HEK293T (cell line): ENCODE measurements around the gene UBL7.

ENCODE experiments used
- CTCF ChIA-PET: fragments of 350-600 bp; formaldehyde crosslinking; extraction: SDS; loops from one replicate; lab custom pipeline; 2021; ENCODE audit warnings: antibody characterized with exemption, inconsistent platforms; lab: Yijun Ruan, JAX
- POLR2A ChIA-PET: fragments of 350-600 bp; formaldehyde crosslinking; extraction: SDS; loops from one replicate; lab custom pipeline; 2020; ENCODE audit warnings: antibody characterized with exemption, inconsistent platforms; lab: Yijun Ruan, JAX
- DNase-seq: peaks from one replicate; pipeline ENCODE4 v3.0.0; 2012; ENCODE audit warnings: mixed read lengths; ENCODE audit errors: extremely low spot score
- ARNT ChIP-seq: fragments of 450-650 bp; IDR thresholded peaks from 2 replicates; pipeline ENCODE4 v1.6.1; 2017; ENCODE audit warnings: mild to moderate bottlenecking
- BHLHE40 ChIP-seq: fragments of 450-650 bp; IDR thresholded peaks from 2 replicates; pipeline ENCODE4 v1.6.1; 2016; ENCODE audit warnings: mild to moderate bottlenecking, moderate library complexity, borderline replicate concordance
- CTBP1 ChIP-seq: fragments of 450-650 bp; IDR thresholded peaks from 2 replicates; pipeline ENCODE4 v1.6.1; 2016; ENCODE audit warnings: borderline replicate concordance
- ELF4 ChIP-seq: fragments of 450-650 bp; IDR thresholded peaks from 2 replicates; pipeline ENCODE4 v1.6.1; 2017; ENCODE audit warnings: antibody characterized with exemption
- FOXA1 ChIP-seq: fragments of 450-650 bp; IDR thresholded peaks from 2 replicates; pipeline ENCODE4 v1.6.1; 2016; ENCODE audit warnings: mild to moderate bottlenecking
- FOXK2 ChIP-seq: fragments of 450-650 bp; IDR thresholded peaks from 2 replicates; pipeline ENCODE4 v1.6.1; 2016; ENCODE audit warnings: mild to moderate bottlenecking
- FOXM1 ChIP-seq: fragments of 450-650 bp; IDR thresholded peaks from 2 replicates; pipeline ENCODE4 v1.6.1; 2017; ENCODE audit warnings: mild to moderate bottlenecking, borderline replicate concordance
- HDGF ChIP-seq: fragments of 450-650 bp; IDR thresholded peaks from 2 replicates; pipeline ENCODE4 v1.6.1; 2017; ENCODE audit warnings: antibody characterized with exemption, borderline replicate concordance
- L3MBTL2 ChIP-seq: fragments of 450-650 bp; conservative IDR thresholded peaks from 2 replicates; pipeline ENCODE4 v1.6.1; 2016; ENCODE audit warnings: mild to moderate bottlenecking
- LEF1 ChIP-seq: fragments of 450-650 bp; IDR thresholded peaks from 2 replicates; pipeline ENCODE4 v1.6.1; 2017; ENCODE audit warnings: mild to moderate bottlenecking, borderline replicate concordance
- NFRKB ChIP-seq: fragments of 450-650 bp; IDR thresholded peaks from 2 replicates; pipeline ENCODE4 v1.6.1; 2016; ENCODE audit warnings: mild to moderate bottlenecking, moderate library complexity
- PKNOX1 ChIP-seq: fragments of 450-650 bp; IDR thresholded peaks from 2 replicates; pipeline ENCODE4 v1.6.1; 2016
- SP1 ChIP-seq: fragments of 450-650 bp; IDR thresholded peaks from 2 replicates; pipeline ENCODE4 v1.6.1; 2017
- SUZ12 ChIP-seq: fragments of 450-650 bp; IDR thresholded peaks from 2 replicates; pipeline ENCODE4 v1.6.1; 2016; ENCODE audit warnings: mild to moderate bottlenecking
- TARDBP ChIP-seq: fragments of 450-650 bp; IDR thresholded peaks from 2 replicates; pipeline ENCODE4 v1.6.1; 2016
- ZNF384 ChIP-seq: fragments of 450-650 bp; IDR thresholded peaks from 2 replicates; pipeline ENCODE4 v1.6.1; 2016

Gene UBL7

GRCh38 chr15:74422652-74423430, 38.1 kb downstream of the UBL7 start:
- POLR2A ChIA-PET: no interaction called here
- CTCF ChIA-PET: interaction anchor here (1.5 kb wide), 1 partner anchor 67 kb away, joined by 4 read pairs; no protein-coding TSS in a partner anchor
- no peak for DNase-seq
- TF ChIP-seq ZNF384: no peak
- TF ChIP-seq ARNT: no peak
- TF ChIP-seq FOXM1: no peak
- no peak for TF ChIP-seq SP1
- TF ChIP-seq CTBP1: no peak
- no peak for TF ChIP-seq HDGF
- no peak for TF ChIP-seq L3MBTL2
- TF ChIP-seq PKNOX1: no peak
- no peak for TF ChIP-seq LEF1
- no peak for TF ChIP-seq NFRKB

- POLR2A ChIA-PET: no interaction called here
- CTCF ChIA-PET: no interaction called here
- no peak for DNase-seq
- TF ChIP-seq SUZ12: no peak
- TF ChIP-seq ZNF384: no peak
- TF ChIP-seq BHLHE40: no peak
- TF ChIP-seq FOXA1: no peak
- no peak for TF ChIP-seq L3MBTL2
- no peak for TF ChIP-seq SP1
- TF ChIP-seq ELF4: no peak
- TF ChIP-seq LEF1: no peak
- no peak for TF ChIP-seq PKNOX1
- no peak for TF ChIP-seq TARDBP
- TF ChIP-seq FOXK2: no peak
- no peak for TF ChIP-seq FOXM1
- no peak for TF ChIP-seq NFRKB
- no peak for TF ChIP-seq HDGF
- no peak for TF ChIP-seq CTBP1
- TF ChIP-seq ARNT: no peak
Measured at GRCh38 chr15:74422265-74422651, 38.7 kb downstream of the UBL7 start.

GRCh38 chr15:74421302-74422245, 39.4 kb downstream of the UBL7 start:
- POLR2A ChIA-PET: no interaction called here

GRCh38 chr15:74420193-74420905, 40.6 kb downstream of the UBL7 start:
- TF ChIP-seq FOXK2 (no peak), SUZ12 (no peak), HDGF (no peak), SP1 (no peak), LEF1 (no peak), L3MBTL2 (no peak), TARDBP (no peak), PKNOX1 (no peak), FOXA1 (no peak), ARNT (no peak)
- ChIA-PET POLR2A (interaction anchor here (0.7 kb wide), 1 partner anchor 38 kb away, joined by 3 read pairs; no protein-coding TSS in a partner anchor), CTCF (no interaction called here)
- no peak for DNase-seq

More at GRCh38 chr15:74421302-74422245, 39.4 kb downstream of the UBL7 start:
- CTCF ChIA-PET: no interaction called here
- TF ChIP-seq NFRKB (no peak), SP1 (no peak), PKNOX1 (no peak), ELF4 (no peak), CTBP1 (no peak), FOXK2 (no peak), FOXA1 (no peak), LEF1 (no peak), SUZ12 (no peak), HDGF (no peak), ARNT (no peak), FOXM1 (no peak), TARDBP (no peak), BHLHE40 (no peak), L3MBTL2 (no peak)
- no peak for DNase-seq
